C4-2B (cell line): ENCODE data around the gene FGD4.

Experiments used
- ZFX ChIP-seq: fragments of 450-650 bp; IDR thresholded peaks from 2 replicates; pipeline ENCODE4 v1.6.1; 2017
- TF ChIP-seq, protein P1 (sequence below): fragments of 450-650 bp; conservative IDR thresholded peaks from 2 replicates; pipeline ENCODE4 v1.5.1; 2017; ENCODE audit warnings: mild to moderate bottlenecking

GRCh38 chr12:32536000-32536345 is 136.6 kb downstream of the FGD4 start:
- TF ChIP-seq, protein P1, sequence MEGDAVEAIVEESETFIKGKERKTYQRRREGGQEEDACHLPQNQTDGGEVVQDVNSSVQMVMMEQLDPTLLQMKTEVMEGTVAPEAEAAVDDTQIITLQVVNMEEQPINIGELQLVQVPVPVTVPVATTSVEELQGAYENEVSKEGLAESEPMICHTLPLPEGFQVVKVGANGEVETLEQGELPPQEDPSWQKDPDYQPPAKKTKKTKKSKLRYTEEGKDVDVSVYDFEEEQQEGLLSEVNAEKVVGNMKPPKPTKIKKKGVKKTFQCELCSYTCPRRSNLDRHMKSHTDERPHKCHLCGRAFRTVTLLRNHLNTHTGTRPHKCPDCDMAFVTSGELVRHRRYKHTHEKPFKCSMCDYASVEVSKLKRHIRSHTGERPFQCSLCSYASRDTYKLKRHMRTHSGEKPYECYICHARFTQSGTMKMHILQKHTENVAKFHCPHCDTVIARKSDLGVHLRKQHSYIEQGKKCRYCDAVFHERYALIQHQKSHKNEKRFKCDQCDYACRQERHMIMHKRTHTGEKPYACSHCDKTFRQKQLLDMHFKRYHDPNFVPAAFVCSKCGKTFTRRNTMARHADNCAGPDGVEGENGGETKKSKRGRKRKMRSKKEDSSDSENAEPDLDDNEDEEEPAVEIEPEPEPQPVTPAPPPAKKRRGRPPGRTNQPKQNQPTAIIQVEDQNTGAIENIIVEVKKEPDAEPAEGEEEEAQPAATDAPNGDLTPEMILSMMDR, result no peak
- no peak for TF ChIP-seq ZFX
